NCI-H2196 treated with DMSO at 0.1 percent for 48 hours (cell line): Measurements from ENCODE around the gene DEK.
"Not testable (repeated sequence)": the region's sequence is repeated elsewhere in the genome, so short reads cannot be mapped to it uniquely, and the experiment has no call there.

Experiments
- DNase-seq: peaks from one replicate; lab custom pipeline; 2025; ENCODE audit not compliant: unreplicated experiment; lab: John Stamatoyannopoulos, UW

The DEK gene

DNA sequence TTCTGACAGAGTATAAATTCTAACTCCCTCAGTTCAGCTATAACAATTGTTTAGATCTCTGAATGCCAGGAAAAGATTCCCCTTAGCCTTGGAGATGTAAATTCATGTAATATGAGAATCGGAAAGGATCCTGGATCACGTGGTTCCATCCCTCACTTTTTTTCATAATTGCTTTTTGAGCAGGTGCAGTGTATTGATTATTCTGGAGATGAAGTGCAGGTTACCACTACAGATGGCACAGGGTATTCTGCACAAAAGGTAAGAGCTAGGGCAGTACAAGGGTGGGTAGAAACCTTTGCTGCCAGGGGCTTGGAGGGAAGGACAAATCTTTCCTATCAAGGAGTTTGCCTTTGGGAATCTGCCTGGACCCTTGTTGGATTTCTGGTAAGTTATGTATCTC, 56.4 kb downstream of the DEK start:
- peak; percentile 21 for DNase-seq

DNA sequence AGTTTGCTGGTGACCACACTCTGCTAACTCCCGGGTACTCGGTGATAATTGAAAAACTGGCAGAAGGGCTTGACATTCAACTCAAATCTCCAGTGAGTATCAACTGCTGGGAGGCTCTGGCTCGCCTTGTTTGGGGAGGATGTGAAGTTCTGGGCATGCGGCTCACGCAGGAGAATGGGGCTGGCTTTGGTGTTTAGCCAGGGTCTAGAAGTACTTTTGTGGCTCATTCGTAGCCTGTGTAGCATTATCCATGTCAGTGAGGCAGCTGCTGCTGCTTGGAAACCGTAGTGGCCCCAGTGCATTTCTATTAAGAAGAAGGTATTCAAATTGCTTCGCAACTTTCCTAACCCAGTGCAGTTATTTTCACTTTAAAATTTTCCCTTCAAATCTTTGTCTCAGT, 56.9 kb downstream of the DEK start:
- DNase-seq = no peak

DNA sequence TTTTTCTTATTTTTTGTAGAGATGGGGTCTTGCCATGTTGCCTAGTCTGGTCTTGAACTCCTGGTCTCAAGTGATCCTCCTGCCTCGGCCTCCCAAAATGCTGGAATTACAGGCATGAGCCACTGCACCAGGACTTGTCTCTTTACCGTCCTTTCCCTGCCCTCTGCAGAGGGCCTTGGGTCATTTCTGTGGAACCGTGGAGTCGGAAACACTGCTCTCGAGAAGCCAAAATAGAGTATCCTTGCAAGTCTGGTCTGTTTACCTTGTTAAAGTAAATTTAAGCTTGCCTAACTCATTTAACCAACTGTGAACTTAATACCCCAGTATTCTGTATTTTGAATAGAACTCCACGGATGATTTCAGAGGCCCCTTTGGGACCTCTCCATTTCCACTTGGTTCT, 57.7 kb downstream of the DEK start:
- no peak for DNase-seq

DNA sequence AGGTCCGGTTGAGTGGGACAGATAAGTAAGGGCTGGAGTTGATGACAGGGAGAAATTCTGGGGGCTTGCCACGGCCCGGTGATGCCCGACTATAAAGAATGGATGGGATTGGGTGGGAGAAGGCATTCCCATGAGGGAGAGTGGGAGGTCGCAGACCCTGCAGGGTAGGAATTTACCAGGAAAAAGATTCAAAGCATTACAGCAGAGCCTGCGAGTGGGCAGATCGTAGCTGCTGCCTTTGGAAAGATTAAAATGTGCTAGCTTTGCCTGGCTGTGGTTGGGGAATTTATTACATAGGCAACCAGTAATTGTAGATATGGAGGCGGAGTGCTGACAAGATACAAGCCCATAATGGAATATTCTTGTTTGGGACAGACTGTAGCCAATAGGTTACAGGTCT, 59.6 kb downstream of the DEK start:
- no peak for DNase-seq

DNA sequence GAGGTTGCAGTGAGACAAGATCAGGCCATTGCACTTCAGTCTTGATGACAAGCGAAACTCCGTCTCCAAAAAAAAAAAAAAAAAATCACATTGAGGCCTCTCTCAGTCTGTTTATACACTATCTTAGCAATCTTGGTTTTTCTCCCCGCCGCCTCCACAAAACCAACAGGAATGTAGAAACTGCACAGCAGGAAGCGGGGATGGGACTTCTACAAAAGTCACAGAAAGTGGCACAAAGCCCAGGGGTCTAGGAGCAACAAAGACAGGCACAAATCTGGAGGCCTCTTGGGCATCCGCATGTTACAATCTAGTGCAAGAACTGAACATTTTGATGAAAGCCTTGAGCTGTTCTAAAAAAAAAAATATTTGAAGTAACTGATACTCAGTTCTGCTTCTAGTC, 60.5 kb downstream of the DEK start:
- DNase-seq = no peak

DNA sequence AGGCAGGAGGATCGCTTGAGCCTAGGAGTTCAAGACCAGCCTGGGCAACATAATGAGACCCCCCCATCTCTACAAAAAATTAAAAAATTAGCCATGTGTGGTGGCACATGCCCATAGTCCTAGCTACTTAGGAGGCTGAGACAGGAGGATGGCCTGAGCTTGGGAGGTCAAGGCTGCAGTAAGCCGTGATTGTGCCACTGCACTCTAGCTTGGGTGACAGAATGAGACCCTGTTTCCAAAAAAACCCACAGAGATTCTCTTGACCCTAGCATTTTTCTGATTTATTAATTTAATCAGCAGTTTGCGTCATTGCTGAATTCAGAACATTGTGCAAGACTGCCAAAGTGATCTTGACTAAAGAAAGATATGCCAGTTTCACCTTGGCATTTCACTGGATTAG, 72.3 kb downstream of the DEK start:
- no peak for DNase-seq

DNA sequence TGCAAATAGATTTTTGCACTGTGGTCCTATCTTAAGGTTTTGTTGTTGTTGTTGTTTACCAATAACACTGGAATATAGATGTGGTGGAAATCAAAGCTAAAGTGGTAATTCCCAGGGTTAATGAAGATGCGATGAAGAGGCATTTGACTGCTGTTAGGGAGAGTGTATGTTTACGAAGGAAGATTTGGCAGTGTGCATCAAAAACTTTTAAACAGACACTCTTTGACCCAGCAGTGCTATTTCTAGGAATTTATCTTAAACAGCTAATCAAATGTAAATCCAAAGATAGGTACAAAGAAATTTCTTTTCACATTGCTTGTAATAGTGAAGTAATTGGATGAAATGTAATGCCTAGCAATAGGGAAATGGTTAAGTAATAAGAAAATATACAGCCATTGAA, 75.1 kb downstream of the DEK start:
- no peak for DNase-seq

DNA sequence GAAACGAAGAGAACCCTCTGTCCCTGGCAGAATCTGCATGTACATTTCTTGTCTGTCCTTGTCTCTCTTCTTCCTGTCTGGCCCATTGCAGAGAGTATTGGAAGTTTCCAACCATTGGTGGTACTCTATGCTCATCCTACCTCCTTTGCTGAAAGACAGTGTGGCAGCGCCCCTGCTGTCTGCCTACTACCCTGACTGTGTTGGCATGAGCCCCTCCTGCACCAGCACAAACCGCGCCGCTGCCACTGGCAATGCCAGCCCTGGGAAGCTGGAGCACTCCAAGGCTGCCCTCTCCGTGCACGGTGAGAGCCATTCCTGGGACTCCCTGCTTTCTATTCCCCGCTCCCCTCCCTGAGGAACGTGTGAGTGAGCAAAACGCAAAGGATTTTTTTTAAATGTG, 76.6 kb downstream of the DEK start:
- no peak for DNase-seq

DNA sequence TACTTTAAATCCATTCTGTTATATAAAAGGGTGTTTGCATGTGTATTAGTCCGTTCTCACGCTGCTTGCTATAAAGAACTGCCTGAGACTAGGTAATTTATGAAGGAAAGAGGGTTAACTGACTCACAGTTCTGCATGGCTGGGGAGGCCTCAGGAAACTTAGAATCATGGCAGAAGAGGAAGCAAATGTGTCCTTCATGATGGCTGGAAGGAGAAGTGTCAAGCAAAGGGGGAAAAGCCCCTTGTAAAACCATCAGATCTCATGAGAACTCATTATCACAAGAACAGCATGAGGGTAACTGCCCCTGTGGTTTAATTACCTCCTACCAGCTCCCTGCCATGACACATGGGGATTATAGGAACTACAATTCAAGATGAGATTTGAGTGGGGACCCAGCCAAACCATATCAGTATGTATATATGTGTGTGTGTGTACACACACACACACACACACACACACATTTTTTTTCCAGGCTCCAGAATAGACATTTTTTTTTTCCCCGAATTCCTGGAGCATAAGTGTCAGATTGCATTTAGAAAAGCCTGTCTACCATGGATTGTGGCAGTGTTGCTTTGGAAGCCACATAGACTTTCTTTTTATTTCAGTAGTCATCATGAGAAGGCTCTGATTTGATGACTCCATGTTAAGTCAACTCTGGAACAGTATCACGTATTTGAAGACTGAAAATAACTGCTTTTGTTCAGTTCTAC, 77.6 kb downstream of the DEK start:
- no peak for DNase-seq

DNA sequence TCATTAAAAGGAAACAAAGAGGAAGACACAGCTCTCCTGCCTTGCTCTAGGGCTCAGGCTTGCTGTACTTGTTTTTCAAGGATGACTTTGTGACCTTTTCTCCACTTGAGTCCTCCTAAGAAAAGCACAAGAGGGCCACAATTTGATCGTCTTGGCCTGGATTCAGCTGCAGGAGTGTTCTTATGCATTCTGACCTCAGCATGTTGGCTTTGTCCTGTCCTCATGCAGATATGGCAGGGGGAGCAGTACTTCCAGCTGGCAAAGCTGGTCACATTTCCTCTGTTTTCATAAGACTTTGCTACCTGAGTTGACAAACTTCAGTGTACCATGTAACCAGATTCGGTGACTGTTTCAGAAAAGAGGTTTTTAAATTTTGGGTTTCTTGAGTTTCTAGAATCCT, 78.3 kb downstream of the DEK start:
- DNase-seq = no peak

DNA sequence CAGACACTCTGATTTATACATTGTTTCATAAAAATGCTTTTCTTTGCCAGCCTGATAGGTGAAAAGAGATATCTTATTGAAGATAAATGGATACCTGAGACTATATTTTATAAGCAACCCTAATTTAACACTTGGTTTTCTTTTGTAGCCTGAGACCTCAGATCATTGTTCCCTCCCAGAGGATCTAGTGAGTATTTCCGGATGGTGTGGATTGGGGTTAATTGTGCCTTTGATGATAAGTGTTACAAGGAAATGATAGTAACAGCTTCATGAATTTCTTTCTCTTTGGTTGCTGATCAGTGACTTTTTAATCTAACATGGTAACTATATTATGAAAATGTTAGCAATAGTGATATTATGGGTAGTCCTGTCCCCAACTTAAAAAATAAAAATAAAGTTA, 78.7 kb downstream of the DEK start:
- no peak for DNase-seq

DNA sequence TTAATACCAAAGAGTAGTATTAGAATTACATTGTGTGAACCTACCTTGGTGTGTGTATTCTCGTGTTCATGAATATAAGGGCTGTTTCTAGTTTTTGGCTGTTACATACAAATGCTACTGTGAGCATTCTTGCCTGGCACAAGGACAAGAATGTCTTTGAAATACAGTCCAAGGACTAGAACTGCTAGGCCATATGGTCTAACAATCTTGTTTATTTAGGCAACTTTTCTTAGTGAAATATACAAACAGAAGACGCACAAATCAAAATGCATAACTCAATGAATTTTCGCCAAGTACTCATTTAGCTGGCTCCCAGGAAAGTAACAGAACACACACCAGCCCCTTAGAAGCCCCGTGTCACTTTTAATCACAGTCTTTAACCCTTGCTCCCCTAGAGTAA, 80.6 kb downstream of the DEK start:
- DNase-seq = no peak

DNA sequence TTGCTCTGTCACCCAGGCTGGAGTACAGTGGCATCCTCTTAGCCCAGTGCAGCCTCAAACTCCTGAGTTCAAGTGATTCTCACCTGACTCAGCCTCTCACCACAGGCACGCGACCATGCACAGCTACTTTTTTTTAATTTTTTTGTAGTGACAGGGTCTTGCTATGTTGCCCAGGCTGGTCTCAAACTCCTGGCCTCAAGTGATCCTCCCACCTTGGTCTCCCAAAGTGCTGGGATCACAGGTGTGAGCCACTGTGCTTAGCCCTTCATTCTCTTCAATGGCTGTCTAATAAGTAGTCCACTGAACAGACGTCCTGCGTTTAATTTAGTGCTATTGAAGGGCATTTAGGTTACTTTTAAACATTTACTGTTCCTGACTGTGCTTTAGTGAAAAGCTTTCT, 81.8 kb downstream of the DEK start:
- no peak for DNase-seq

DNA sequence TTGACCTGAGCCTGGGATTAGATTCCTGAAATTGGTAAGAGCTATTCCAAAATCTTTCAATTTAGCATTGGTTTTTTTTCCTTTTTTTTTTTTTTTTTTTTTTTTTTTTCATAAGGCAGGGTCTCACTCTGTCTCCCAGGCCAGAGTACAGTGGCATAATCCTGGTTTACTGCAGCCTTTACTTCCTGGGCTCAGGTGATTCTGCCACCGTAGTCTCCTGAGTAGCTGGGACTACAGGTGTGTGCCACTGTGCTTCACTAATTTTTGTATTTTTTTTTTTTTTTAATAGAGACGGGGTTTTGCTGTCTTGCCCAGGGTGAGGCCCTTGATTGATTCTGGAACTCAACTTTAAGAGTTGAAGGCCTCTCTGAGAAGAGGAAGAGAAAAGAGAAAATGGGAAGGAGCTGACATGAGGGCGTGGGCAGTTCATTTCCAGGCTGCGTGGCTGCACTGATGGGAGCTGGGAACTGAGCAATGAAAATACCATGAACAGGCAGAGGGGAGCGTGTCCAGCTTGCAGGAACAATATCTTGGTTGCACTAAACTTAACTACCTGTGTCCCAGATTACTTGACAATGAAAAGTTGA, 84.5 kb downstream of the DEK start:
- DNase-seq = no peak

DNA sequence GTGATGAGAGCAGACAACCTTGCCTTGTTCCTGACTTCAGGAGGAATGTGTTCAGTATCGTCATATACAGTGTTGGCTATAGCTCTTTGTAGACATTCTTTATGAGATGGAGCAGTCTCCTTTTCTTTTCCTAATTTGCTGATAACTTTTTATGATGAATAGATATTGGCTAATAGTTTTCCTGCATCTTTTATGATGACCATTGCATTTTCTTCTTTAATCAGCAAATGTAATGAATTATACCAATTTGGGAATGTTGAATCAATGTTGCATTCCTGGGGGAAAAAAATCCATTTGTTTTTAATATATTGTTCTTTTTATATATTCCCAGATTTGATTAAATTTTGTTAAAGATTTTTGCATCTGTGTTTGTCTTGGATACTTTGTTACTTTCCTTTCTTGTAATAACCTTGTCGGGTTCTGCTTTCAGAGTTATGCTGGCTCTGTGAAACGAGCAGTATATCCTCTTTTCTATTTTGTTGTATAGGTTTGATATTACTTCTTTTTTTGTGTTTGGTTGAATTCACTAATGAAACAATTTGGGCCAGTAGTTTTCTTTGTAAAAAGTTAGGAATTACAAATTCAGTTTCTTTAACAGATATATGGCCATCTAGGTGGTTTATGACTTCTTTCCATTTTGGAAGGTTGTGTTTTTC, 85.2 kb downstream of the DEK start:
- no peak for DNase-seq

DNA sequence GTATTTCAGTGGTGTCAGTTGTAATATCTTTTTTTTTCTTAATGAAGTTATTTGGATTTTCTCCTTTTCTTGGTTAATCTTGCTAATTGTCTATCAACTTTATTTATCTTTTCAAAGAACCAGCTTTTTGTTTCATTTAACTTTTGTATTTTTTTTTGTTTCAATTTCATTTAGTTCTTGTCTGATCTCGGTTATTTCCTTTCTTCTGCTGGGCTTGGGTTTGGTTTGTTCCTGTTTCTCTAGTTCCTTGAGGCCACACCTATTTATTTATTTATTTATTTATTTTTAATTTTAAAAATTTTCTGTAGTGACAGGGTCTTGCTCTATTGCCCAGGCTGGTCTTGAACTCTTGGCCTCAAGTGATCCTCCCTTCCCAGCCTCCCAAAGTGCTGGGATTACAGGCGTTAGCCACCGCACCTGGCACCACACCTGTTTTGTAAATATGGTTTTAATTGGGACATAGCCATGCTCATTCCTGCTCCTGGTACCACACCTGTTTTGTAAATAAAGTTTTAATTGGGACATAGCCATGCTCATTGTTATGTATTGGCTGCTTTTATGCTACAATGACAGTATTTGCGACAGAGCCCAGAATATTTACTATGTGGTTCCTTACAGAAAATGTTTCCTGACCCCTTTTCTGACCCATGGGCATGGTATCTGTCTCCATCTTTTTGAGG, 86.9 kb downstream of the DEK start:
- DNase-seq = no peak

DNA sequence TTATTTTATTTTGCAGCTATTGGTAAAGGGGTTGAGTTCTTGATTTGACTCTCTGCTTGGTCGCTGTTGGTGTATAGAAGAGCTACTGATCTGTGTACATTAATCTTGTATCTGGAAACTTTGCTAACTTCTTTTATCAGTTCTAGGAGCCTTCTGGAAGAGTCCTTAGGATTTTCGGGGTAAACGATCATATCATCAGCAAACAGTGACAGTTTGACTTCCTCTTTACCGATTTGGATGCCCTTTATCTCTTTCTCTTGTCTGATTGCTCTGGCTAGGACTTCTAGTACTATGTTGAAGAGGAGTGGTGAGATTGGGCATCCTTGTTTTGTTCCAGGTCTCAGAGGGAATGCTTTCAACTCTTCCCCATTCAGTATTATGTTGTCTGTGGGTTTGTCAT, 88.1 kb downstream of the DEK start:
- not testable (repeated sequence) for DNase-seq
